ENCODE measurements around the gene PTPRJ.
"Not testable (repeated sequence)": the region's sequence is repeated elsewhere in the genome, so short reads cannot be mapped to it uniquely, and the experiment has no call there.

PTPRJ gene

GRCh38 chr11:48163360-48164100, 183.2 kb downstream of the PTPRJ start:
- no peak for DNase-seq (ENCODE audit: low read depth)

GRCh38 chr11:48164836-48165235, 184.5 kb downstream of the PTPRJ start:
- DNase-seq (ENCODE audit: low read depth) = no peak

GRCh38 chr11:48165426-48165825, 185.1 kb downstream of the PTPRJ start:
- DNase-seq (ENCODE audit: low read depth) = no peak

GRCh38 chr11:48167380-48167779, 187.0 kb downstream of the PTPRJ start:
- DNase-seq (ENCODE audit: low read depth) = no peak

- DNase-seq (ENCODE audit: low read depth) = no peak
These were observed 188.5 kb downstream of the PTPRJ start for GRCh38 chr11:48168815-48169214.

- no peak for DNase-seq (ENCODE audit: low read depth)
These were observed 188.9 kb downstream of the PTPRJ start for GRCh38 chr11:48169259-48169658.

- DNase-seq (ENCODE audit: low read depth) = no peak
These were observed 189.4 kb downstream of the PTPRJ start for GRCh38 chr11:48169717-48170116.

GRCh38 chr11:48170241-48171233, 190.2 kb downstream of the PTPRJ start:
- no peak for DNase-seq (ENCODE audit: low read depth)

GRCh38 chr11:48172818-48173609, 192.7 kb downstream of the PTPRJ start:
- no peak for DNase-seq (ENCODE audit: low read depth)

GRCh38 chr11:48177661-48178060, 197.3 kb downstream of the PTPRJ start:
- DNase-seq (ENCODE audit: low read depth) = no peak

- no peak for DNase-seq (ENCODE audit: low read depth)
These were observed 200.3 kb downstream of the PTPRJ start for GRCh38 chr11:48180627-48181026.

GRCh38 chr11:48182860-48183526, 202.6 kb downstream of the PTPRJ start:
- DNase-seq (ENCODE audit: low read depth) = no peak

- no peak for DNase-seq (ENCODE audit: low read depth)
These were observed 204.1 kb downstream of the PTPRJ start for GRCh38 chr11:48184452-48184851.

- not testable (repeated sequence) for DNase-seq (ENCODE audit: low read depth)
These were observed 210.7 kb downstream of the PTPRJ start for GRCh38 chr11:48190906-48191654.

GRCh38 chr11:48193876-48194275, 213.5 kb downstream of the PTPRJ start:
- DNase-seq (ENCODE audit: low read depth) = no peak

GRCh38 chr11:48207881-48208280, 227.5 kb downstream of the PTPRJ start:
- DNase-seq (ENCODE audit: low read depth) = no peak

- DNase-seq (ENCODE audit: low read depth) = no peak
These were observed 229.7 kb downstream of the PTPRJ start for GRCh38 chr11:48210052-48210451.

- DNase-seq (ENCODE audit: low read depth) = no peak
These were observed 236.2 kb downstream of the PTPRJ start, which contains the start of gene OR4B1 for GRCh38 chr11:48216510-48216909. Gene OR4B1, plus strand, starts transcription at chr11:48216810. Its CDS starts 0 bp downstream, at chr11:48216810.
